A549 (cell line): ENCODE results near the gene ASXL3. TPM values are rescaled to one million over a fixed set of nuclear protein-coding genes. Genes with fewer than 3 reads are reported as not detected.

Experiments
- ATAC-seq, 2 experiments: fragments of 200-7000 bp in 1 of 2; fragments of >200 bp in 1 of 2; cut with Nextera tagmentation in 1 of 2; cut with Tn5 transposase in 1 of 2; 3 replicates each; pipeline versions ENCODE4 v1.8.0 to v1.9.1; 2018 to 2020; ENCODE audit warnings: mild to moderate bottlenecking in 1 of 2, moderate library complexity in 1 of 2
- CTCF ChIA-PET: fragments of 300-600 bp; sonication (Branson Sonifier 250); formaldehyde crosslinking; extraction: SDS; loops from one replicate; lab custom pipeline; 2021; ENCODE audit warnings: antibody characterized with exemption, inconsistent platforms; lab: Yijun Ruan, JAX
- POLR2A ChIA-PET: fragments of 350-600 bp; formaldehyde crosslinking; extraction: SDS; loops from one replicate; lab custom pipeline; 2021; ENCODE audit warnings: antibody characterized with exemption, inconsistent platforms; lab: Yijun Ruan, JAX
- DNase-seq, 2 experiments: peaks; one replicate each; pipeline versions ENCODE4 v3.0.0 to v3.0.0-alpha.2; 2011 to 2016; ENCODE audit warnings: low read depth in 1 of 2, low spot score in 1 of 2
- FAIRE-seq: peaks from 2 replicates; lab custom pipeline; 2011; peaks lifted over from hg19 to GRCh38; lab: Jason Lieb, UNC
- H3K27ac ChIP-seq, 2 experiments: fragments of >200 bp; sonication (Bioruptor Twin); formaldehyde crosslinking; 3 replicates each; pipeline ENCODE4 v1.5.1; 2016 to 2017
- H3K4me1 ChIP-seq: fragments of >200 bp; sonication (Bioruptor Twin); formaldehyde crosslinking; 3 replicates; pipeline ENCODE4 v1.6.1; 2016
- H3K4me2 ChIP-seq: fragments of >200 bp; sonication (Bioruptor Twin); formaldehyde crosslinking; 3 replicates; pipeline ENCODE4 v1.6.1; 2016
- H3K4me3 ChIP-seq: fragments of >200 bp; sonication (Bioruptor Twin); formaldehyde crosslinking; 3 replicates; pipeline ENCODE4 v1.5.1; 2016
- H3K9me3 ChIP-seq: fragments of >200 bp; sonication (Bioruptor Twin); formaldehyde crosslinking; 3 replicates; pipeline ENCODE4 v1.6.1; 2016
- CHD2 ChIP-seq: fragments of 150-350 bp; IDR thresholded peaks from 2 replicates; pipeline ENCODE4 v1.6.1; 2014; ENCODE audit warnings: low read length; ENCODE audit not compliant: partially characterized antibody
- CHD4 ChIP-seq: fragments of 200-600 bp; sonication (generic); IDR thresholded peaks from 2 replicates; pipeline ENCODE4 v1.6.1; 2016; ENCODE audit warnings: antibody characterized with exemption, mild to moderate bottlenecking, borderline replicate concordance
- EHF ChIP-seq: fragments of 250-450 bp; sonication (Bioruptor Pico); IDR thresholded peaks from 2 replicates; pipeline ENCODE4 v1.5.0; 2020; ENCODE audit warnings: mild to moderate bottlenecking
- ESRRA ChIP-seq: fragments of 150-350 bp; IDR thresholded peaks from 2 replicates; pipeline ENCODE4 v1.6.1; 2014; ENCODE audit warnings: mild to moderate bottlenecking, low read length, borderline replicate concordance
- FOSB ChIP-seq: fragments of 250-450 bp; sonication (Bioruptor Pico); IDR thresholded peaks from 2 replicates; pipeline ENCODE4 v1.5.0; 2020; ENCODE audit warnings: mild to moderate bottlenecking, moderate library complexity
- FOXS1 ChIP-seq: fragments of 250-450 bp; sonication (Bioruptor Pico); IDR thresholded peaks from 2 replicates; pipeline ENCODE4 v1.5.0; 2020; ENCODE audit warnings: mild to moderate bottlenecking, moderate library complexity
- HES2 ChIP-seq: fragments of >200 bp; sonication (Bioruptor Twin); formaldehyde crosslinking; IDR thresholded peaks from 2 replicates; pipeline ENCODE4 v1.6.1; 2016
- HEYL ChIP-seq: fragments of 250-450 bp; sonication (Bioruptor Pico); IDR thresholded peaks from 2 replicates; pipeline ENCODE4 v1.8.0; 2021; ENCODE audit warnings: mild to moderate bottlenecking, moderate library complexity
- HMGXB4 ChIP-seq: fragments of 250-450 bp; sonication (Bioruptor Pico); IDR thresholded peaks from 2 replicates; pipeline ENCODE4 v1.5.0; 2021; ENCODE audit warnings: mild to moderate bottlenecking, moderate library complexity, borderline replicate concordance
- HOXB13 ChIP-seq: fragments of 250-450 bp; sonication (Bioruptor Pico); IDR thresholded peaks from 2 replicates; pipeline ENCODE4 v1.5.0; 2020; ENCODE audit warnings: low read depth, mild to moderate bottlenecking, moderate library complexity
- JUN ChIP-seq, 2 experiments: fragments of >200 bp; sonication (Bioruptor Twin); formaldehyde crosslinking; IDR thresholded peaks; 2 replicates in 1 of 2; 3 replicates in 1 of 2; pipeline ENCODE4 v1.6.1; 2016 to 2017
- JUNB ChIP-seq: fragments of >200 bp; sonication (Bioruptor Twin); formaldehyde crosslinking; IDR thresholded peaks from 2 replicates; pipeline ENCODE4 v1.6.1; 2016
- KDM1A ChIP-seq: fragments of 200-600 bp; sonication (generic); IDR thresholded peaks from 2 replicates; pipeline ENCODE4 v1.6.1; 2016; ENCODE audit warnings: low read depth, mild to moderate bottlenecking
- MYC ChIP-seq: IDR thresholded peaks from 2 replicates; pipeline ENCODE4 v1.6.1; 2012; ENCODE audit warnings: mild to moderate bottlenecking, inconsistent platforms, low read length, improper control_type of control experiment, borderline replicate concordance
- NFE2L2 ChIP-seq: fragments of 150-350 bp; conservative IDR thresholded peaks from 2 replicates; pipeline ENCODE4 v1.6.1; 2014; ENCODE audit warnings: low read length
- POLR2A ChIP-seq: IDR thresholded peaks from 2 replicates; pipeline ENCODE4 v1.6.1; 2012; ENCODE audit warnings: mild to moderate bottlenecking, low read length
- RAD21 ChIP-seq, 2 experiments: fragments of >200 bp in 1 of 2; sonication (Bioruptor Twin) in 1 of 2; formaldehyde crosslinking in 1 of 2; IDR thresholded peaks in 1 of 2; conservative IDR thresholded peaks in 1 of 2; 2 replicates in 1 of 2; 3 replicates in 1 of 2; pipeline ENCODE4 v1.6.1; 2012 to 2018; ENCODE audit warnings: inconsistent platforms in 1 of 2
- REST ChIP-seq: fragments of 200-600 bp; sonication (generic); IDR thresholded peaks from 2 replicates; pipeline ENCODE4 v1.6.1; 2016; ENCODE audit warnings: antibody characterized with exemption, mild to moderate bottlenecking, moderate library complexity
- RFX5 ChIP-seq: fragments of 450-650 bp; IDR thresholded peaks from 2 replicates; pipeline ENCODE4 v1.7.1; 2014; ENCODE audit warnings: antibody characterized with exemption, mild to moderate bottlenecking, moderate library complexity
- RNF2 ChIP-seq: fragments of 200-600 bp; sonication (generic); IDR thresholded peaks from 2 replicates; pipeline ENCODE4 v1.6.1; 2016; ENCODE audit warnings: low read depth, mild to moderate bottlenecking, antibody characterized with exemption, moderate library complexity, borderline replicate concordance
- TP53 ChIP-seq: fragments of 250-450 bp; sonication (Bioruptor Pico); IDR thresholded peaks from 2 replicates; pipeline ENCODE4 v1.5.0; 2021; ENCODE audit warnings: mild to moderate bottlenecking, moderate library complexity
- ZC3H11A ChIP-seq: fragments of 450-650 bp; IDR thresholded peaks from 2 replicates; pipeline ENCODE4 v1.6.1; 2014; ENCODE audit warnings: antibody characterized with exemption, mild to moderate bottlenecking
- ZFP36 ChIP-seq: fragments of 450-650 bp; IDR thresholded peaks from 2 replicates; pipeline ENCODE4 v1.6.1; 2014; ENCODE audit warnings: borderline replicate concordance; ENCODE audit not compliant: partially characterized antibody
- WGBS: methylation state at CpG from one replicate; pipeline ENCODE4 v1.1.6; 2017; ENCODE audit errors: missing lambda C conversion rate; 5-methylcytosine and 5-hydroxymethylcytosine counted together
- polyA plus RNA-seq, 4 experiments: library from polyadenylated mRNA; depleted of rRNA in 3 of 4; stranded (reverse); fragments of >200 nt; fragmentation: RNase III in 1 of 4; extraction: RNeasy Plus Mini Kit Qiagen cat#74134 plus additional on column Dnase treatment in 1 of 4; gene quantifications; 2 replicates in 3 of 4; 3 replicates in 1 of 4; pipeline ENCODE4 v1.2.3, GENCODE V29; 2011 to 2017
- TF ChIP-seq, protein P1 (sequence below): IDR thresholded peaks from 2 replicates; pipeline ENCODE4 v1.6.1; 2012

The ASXL3 gene
- polyA plus RNA-seq, 2 of the 4 experiments (the other 2 are of a cell fraction) = not detected

DNA sequence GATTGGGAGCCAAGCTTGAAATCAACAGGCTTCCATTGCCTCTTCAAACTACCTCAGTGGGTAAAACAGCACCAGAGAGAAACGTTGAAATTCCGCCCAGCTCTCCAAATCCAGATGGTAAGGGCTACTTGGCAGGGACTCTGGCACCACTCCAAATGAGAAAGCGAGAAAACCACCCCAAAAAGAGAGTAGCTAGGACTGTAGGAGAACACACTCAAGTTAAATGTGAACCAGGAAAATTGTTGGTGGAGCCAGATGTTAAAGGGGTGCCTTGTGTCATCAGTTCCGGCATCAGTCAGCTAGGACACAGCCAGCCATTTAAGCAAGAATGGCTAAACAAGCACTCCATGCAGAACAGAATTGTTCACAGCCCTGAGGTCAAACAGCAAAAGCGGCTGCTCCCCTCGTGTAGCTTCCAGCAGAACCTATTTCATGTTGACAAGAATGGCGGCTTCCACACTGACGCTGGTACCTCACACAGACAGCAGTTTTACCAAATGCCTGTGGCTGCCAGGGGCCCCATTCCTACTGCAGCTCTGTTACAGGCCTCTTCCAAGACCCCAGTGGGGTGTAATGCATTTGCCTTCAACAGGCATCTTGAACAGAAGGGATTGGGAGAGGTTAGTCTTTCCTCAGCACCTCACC lies 167.3 kb downstream of the ASXL3 start:
- CTCF ChIA-PET = interaction anchor here (0.9 kb wide), 1 partner anchor 9 kb away, joined by 3 read pairs; no protein-coding TSS in a partner anchor
- FAIRE-seq (no peak), ATAC-seq (no peak), DNase-seq (no peak)
- Histone ChIP-seq H3K9me3 (no peaks in the 10 kb centered on the region), H3K4me1 (no peaks in the 10 kb centered on the region), H3K27ac (no peak overlapping the region), H3K4me2 (no peak overlapping the region), H3K4me3 (no peak overlapping the region)
- WGBS = 38% methylated on average over 8 of the region's 8 CpGs
- TF ChIP-seq ESRRA (no peak), EHF (CRISPR knock-in tag) (no peak), RFX5 (no peak), JUN (IDR thresholded peaks at IDR 0.05) (no peak), JUNB (no peak), CHD2 (no peak)
- POLR2A ChIA-PET = no interaction called here

DNA sequence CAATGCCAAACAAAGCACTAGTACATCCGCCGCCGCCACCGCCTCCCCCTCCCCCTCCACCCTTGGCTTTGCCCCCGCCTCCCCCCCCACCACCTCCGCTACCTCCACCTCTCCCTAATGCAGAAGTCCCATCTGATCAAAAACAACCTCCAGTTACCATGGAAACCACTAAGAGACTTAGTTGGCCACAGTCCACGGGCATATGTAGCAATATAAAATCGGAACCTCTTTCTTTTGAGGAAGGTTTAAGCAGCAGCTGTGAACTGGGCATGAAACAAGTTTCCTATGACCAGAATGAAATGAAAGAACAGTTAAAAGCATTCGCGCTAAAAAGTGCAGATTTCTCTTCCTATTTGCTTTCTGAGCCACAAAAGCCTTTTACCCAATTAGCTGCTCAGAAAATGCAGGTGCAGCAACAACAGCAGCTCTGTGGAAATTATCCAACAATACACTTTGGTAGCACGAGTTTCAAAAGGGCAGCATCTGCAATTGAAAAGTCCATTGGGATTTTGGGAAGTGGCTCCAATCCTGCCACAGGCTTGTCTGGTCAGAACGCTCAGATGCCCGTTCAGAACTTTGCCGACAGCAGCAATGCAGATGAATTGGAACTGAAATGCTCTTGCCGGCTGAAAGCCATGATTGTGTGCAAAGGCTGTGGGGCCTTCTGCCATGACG lies 168.0 kb downstream of the ASXL3 start:
- no peak for FAIRE-seq

GRCh38 chr18:33749834-33750233 lies 171.8 kb downstream of the ASXL3 start:
- DNase-seq = no peak
- no peak for ATAC-seq
- ChIA-PET POLR2A (no interaction called here), CTCF (interaction anchor here (0.6 kb wide), 1 partner anchor 184 kb away, joined by 3 read pairs; no protein-coding TSS in a partner anchor)
- TF ChIP-seq FOXS1 = no peak
- no peak for TF ChIP-seq HMGXB4 (CRISPR knock-in tag)
- no peak for TF ChIP-seq MYC
- TF ChIP-seq ZFP36 = no peak
- no peak for TF ChIP-seq NFE2L2
- no peak for TF ChIP-seq RAD21 (conservative IDR thresholded peaks at IDR 0.05 in 1 of 2, IDR thresholded peaks at IDR 0.05 in 1 of 2)
- TF ChIP-seq ESRRA = no peak
- no peak for TF ChIP-seq RNF2
- TF ChIP-seq REST = no peak
- TF ChIP-seq TP53 (CRISPR knock-in tag) = no peak
- Histone ChIP-seq H3K4me1 (no peaks in the 10 kb centered on the region), H3K9me3 (no peaks in the 10 kb centered on the region), H3K4me3 (no peak overlapping the region), H3K27ac (no peak overlapping the region), H3K4me2 (no peak overlapping the region)
- FAIRE-seq = no peak
- WGBS = 12% methylated on average over 9 of the region's 9 CpGs

More for the DNA sequence above, 168.0 kb downstream of the ASXL3 start:
- no peak overlapping the region for H3K4me2 ChIP-seq
- CTCF ChIA-PET = no interaction called here
- H3K4me3 ChIP-seq = no peak overlapping the region
- POLR2A ChIA-PET = no interaction called here
- H3K9me3 ChIP-seq = no peaks in the 10 kb centered on the region
- 39% methylated on average over 8 of the region's 16 CpGs for WGBS
- no peaks in the 10 kb centered on the region for H3K4me1 ChIP-seq
- no peak for TF ChIP-seq FOSB (CRISPR knock-in tag)
- TF ChIP-seq KDM1A = no peak
- no peak for TF ChIP-seq ZC3H11A
- no peak for TF ChIP-seq EHF (CRISPR knock-in tag)
- TF ChIP-seq POLR2A = no peak
- TF ChIP-seq RAD21 (conservative IDR thresholded peaks at IDR 0.05 in 1 of 2, IDR thresholded peaks at IDR 0.05 in 1 of 2) = no peak
- TF ChIP-seq CHD4 = no peak
- no peak for TF ChIP-seq HEYL (CRISPR knock-in tag)
- TF ChIP-seq HES2 = no peak
- TF ChIP-seq, protein P1, sequence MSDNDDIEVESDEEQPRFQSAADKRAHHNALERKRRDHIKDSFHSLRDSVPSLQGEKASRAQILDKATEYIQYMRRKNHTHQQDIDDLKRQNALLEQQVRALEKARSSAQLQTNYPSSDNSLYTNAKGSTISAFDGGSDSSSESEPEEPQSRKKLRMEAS = no peak
- TF ChIP-seq NFE2L2 = no peak
- TF ChIP-seq HOXB13 (CRISPR knock-in tag) = no peak
- ATAC-seq (no peak), DNase-seq (no peak)
- no peak overlapping the region for H3K27ac ChIP-seq
